ENCODE measurements around the gene MDH2. TPM values are rescaled to one million over a fixed set of nuclear protein-coding genes. Genes with fewer than 3 reads are reported as not detected.

Gene MDH2
- polyA plus RNA-seq, 1 experiment, result 116 TPM

DNA sequence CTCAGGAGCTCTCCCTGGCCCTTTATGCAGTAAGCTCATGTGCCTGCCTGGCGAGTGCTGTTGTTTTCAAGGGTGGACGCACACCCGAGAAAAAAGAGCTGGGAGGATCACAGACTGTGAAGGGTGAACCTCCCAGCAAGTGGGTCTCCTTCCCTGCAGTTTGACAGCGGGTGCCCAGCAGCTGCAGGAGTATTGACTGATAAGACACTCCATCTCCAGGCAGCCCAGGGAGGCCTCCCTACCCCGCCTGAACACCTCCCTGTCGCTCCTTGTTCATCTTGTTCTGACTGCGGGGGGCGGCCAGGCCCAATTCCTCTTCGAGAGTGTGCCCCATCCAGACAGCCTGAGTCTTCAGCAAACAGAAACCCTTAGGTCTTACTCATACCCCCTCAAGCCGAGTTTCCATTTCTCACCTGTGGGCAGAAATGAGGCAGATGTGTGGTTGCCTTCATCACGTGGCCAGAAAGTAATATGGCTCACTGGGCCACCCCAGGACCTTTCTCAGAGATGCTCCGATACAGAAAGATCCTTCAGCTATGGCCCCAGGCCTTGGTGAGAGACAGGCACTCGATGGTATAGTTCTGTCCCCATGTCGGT lies 17.2 kb downstream of the MDH2 start:
- ChIA-PET POLR2A (no interaction called here), CTCF (no interaction called here)
- Histone ChIP-seq H3K27me3 (ENCODE audit: control insufficient read depth, insufficient read depth, low read length) (no peaks in the 10 kb centered on the region), H3K27ac (ENCODE audit: low read depth, low read length) (no peak overlapping the region), H3K9me3 (ENCODE audit: control insufficient read depth, insufficient read depth, low read length) (no peaks in the 10 kb centered on the region; the same call in 1 of the 2 replicates), H3K4me3 (ENCODE audit: low read depth, low read length) (no peak overlapping the region)
- no peak for DNase-seq (ENCODE audit: low read depth, low spot score)
- TF ChIP-seq, protein P1, sequence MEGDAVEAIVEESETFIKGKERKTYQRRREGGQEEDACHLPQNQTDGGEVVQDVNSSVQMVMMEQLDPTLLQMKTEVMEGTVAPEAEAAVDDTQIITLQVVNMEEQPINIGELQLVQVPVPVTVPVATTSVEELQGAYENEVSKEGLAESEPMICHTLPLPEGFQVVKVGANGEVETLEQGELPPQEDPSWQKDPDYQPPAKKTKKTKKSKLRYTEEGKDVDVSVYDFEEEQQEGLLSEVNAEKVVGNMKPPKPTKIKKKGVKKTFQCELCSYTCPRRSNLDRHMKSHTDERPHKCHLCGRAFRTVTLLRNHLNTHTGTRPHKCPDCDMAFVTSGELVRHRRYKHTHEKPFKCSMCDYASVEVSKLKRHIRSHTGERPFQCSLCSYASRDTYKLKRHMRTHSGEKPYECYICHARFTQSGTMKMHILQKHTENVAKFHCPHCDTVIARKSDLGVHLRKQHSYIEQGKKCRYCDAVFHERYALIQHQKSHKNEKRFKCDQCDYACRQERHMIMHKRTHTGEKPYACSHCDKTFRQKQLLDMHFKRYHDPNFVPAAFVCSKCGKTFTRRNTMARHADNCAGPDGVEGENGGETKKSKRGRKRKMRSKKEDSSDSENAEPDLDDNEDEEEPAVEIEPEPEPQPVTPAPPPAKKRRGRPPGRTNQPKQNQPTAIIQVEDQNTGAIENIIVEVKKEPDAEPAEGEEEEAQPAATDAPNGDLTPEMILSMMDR (IDR thresholded peaks at IDR 0.05; ENCODE audit: low read depth, low read length), result no peak

DNA sequence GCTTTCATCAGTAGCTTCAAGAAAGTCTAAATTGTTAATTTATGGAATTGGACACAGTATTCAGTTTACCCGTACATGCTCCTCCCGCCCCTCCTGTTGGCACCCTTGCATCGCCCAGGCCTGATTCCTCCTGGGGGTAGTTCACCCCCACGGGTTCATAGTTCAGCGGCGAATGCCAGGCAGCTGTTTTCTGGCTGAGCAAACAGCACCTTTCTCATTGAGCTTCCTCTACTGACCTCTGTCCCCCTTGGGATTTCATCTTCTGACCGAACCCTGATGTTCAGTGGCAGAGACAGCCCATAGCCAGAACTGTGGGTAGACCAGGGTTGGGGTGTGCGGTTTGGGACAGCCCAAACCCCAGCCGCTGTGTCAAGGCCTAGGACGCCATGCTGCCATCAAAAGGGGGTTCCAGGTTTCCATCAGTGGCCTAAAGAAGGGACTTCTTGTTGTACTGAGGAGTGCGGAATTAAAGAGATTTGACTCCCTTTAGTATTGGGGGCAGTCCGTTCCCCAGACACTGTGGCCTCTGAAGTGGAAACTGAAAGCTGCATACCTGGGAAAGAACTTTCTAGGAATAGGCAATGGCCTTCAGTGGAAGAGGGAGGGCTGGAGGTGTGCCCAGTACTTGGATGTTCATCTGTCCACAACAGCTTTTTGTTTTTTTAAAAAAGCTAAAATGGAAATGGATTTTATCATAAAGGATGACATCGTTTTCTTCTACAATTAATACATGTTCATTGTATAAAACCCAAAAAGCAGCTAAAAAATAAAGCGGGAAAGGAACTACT lies 19.0 kb downstream of the MDH2 start:
- TF ChIP-seq, protein P1 (IDR thresholded peaks at IDR 0.05; ENCODE audit: low read depth, low read length), result no peak
- no peak overlapping the region for H3K4me3 ChIP-seq (ENCODE audit: low read depth, low read length)
- H3K27me3 ChIP-seq (ENCODE audit: control insufficient read depth, insufficient read depth, low read length), result no peaks in the 10 kb centered on the region
- H3K9me3 ChIP-seq (ENCODE audit: control insufficient read depth, insufficient read depth, low read length), result peaks cover 5% of the 10 kb centered on the region; the same call in 1 of the 2 replicates
- ChIA-PET POLR2A (interaction anchor here (0.5 to 1.4 kb wide), 5 partner anchors 11 to 19 kb away, joined by 3 to 7 read pairs (median 4); partner anchors contain the start of genes MDH2 and STYXL1), CTCF (interaction anchor here (1.0 kb wide), 1 partner anchor 247 kb away, joined by 4 read pairs; no protein-coding TSS in a partner anchor)
- H3K27ac ChIP-seq (ENCODE audit: low read depth, low read length), result peak overlapping the region; percentile 39
- no peak for DNase-seq (ENCODE audit: low read depth, low spot score)

DNA sequence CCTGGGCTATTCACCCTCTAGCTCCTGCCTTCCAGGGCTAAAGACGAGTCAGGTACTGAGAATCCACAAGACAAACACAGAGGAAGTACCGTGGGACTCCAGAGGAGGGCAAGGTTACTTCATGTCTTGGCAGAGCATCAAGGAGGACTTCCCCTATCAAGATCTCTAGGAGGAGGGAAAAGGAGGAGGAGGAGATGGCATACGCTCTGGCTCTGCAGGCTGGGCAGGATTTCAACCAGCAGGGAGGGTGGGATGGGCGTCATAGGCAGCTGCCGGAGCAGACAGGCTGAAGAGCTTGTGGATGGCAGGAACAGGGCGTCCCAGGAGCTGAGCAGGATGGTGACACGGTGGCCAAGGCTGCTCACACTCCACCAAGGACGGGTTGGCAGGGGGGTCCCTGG lies 21.3 kb downstream of the MDH2 start:
- TF ChIP-seq, protein P1 (IDR thresholded peaks at IDR 0.05; ENCODE audit: low read depth, low read length), result peak; percentile 59
- Histone ChIP-seq H3K9me3 (ENCODE audit: control insufficient read depth, insufficient read depth, low read length) (peaks cover 26% of the 10 kb centered on the region), H3K27me3 (ENCODE audit: control insufficient read depth, insufficient read depth, low read length) (no peaks in the 10 kb centered on the region), H3K27ac (ENCODE audit: low read depth, low read length) (peak overlapping the region; percentile 47), H3K4me3 (ENCODE audit: low read depth, low read length) (no peak overlapping the region)
- CTCF ChIA-PET, result interaction anchor here (0.6 to 1.4 kb wide), 6 partner anchors 17 to 92 kb away, joined by 3 to 6 read pairs (median 4); partner anchors contain the start of genes MDH2 and STYXL1
- peak; percentile 88 for DNase-seq (ENCODE audit: low read depth, low spot score)
- POLR2A ChIA-PET, result interaction anchor here (1.4 kb wide), 1 partner anchor 21 kb away, joined by 4 read pairs; the partner anchor contains the start of genes MDH2 and STYXL1

DNA sequence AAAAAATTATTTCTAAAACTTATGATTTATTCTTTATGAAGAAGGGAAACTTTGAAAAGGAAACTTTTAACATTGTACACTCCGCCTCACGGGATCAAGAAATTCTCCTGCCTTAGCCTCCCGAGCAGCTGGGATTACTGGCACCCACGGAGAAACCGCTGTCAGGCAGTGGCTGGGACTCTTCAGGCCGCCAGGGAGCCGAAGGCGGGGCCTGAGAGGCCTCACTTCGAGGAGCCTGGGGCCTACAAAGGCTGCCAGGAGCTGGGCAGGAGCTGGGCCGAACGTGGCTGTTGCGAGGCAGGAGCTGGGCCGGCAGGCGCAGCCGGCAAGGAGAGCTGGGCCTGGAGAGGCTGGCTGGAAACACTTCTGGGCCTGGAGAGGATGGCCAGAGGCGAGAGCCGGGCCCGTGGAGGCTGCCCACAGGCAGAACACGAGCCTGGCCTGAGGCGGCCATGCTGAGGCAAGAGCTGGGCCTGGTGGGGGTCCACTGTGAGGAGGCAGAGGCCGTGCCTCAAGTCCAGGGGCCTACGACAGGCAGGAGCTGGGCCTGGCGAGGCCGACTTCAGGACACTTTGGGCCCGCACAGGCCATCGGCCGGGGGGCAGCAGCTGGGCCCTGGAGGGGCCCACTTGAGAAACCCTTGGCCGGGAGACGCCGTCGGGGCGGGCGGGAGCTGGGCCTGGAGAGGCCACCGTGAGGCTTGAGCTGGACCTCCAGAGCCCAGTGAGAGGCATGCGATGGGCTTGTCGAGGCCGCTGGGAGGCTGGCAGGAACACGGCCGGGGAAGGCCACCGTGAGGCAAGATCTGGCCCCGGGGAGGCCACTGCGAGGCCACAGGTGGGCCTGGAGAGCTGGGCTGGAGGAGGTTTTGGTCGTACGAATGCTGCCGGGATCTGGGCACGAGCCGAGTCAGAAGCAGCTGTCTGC lies 23.7 kb downstream of the MDH2 start:
- ChIA-PET CTCF (interaction anchor here (1.2 kb wide), 1 partner anchor 51 kb away, joined by 5 read pairs; no protein-coding TSS in a partner anchor), POLR2A (interaction anchor here (0.8 to 1.0 kb wide), 2 partner anchors 13 to 24 kb away, joined by 4 to 6 read pairs; partner anchors contain the start of genes MDH2 and STYXL1)
- Histone ChIP-seq H3K27me3 (ENCODE audit: control insufficient read depth, insufficient read depth, low read length) (no peaks in the 10 kb centered on the region), H3K27ac (ENCODE audit: low read depth, low read length) (peak overlapping the region; percentile 39), H3K9me3 (ENCODE audit: control insufficient read depth, insufficient read depth, low read length) (peaks cover 38% of the 10 kb centered on the region), H3K4me3 (ENCODE audit: low read depth, low read length) (no peak overlapping the region)
- TF ChIP-seq, protein P1 (IDR thresholded peaks at IDR 0.05; ENCODE audit: low read depth, low read length), result no peak
- no peak for DNase-seq (ENCODE audit: low read depth, low spot score)

Measured in AG04450 (cell line).